ENCODE measurements around the gene ZNF212. TPM values are rescaled to one million over a fixed set of nuclear protein-coding genes. Genes with fewer than 3 reads are reported as not detected.
A peak's percentile ranks its signal among the peaks of the same experiment; 100 is the strongest.

The ZNF212 gene
- total RNA-seq, 2 experiments from 2014 or later = 10.5 to 13.4 TPM

- ChIA-PET CTCF (interaction anchor here (2.5 kb wide), 1 partner anchor 7 kb away, joined by 12 read pairs; the partner anchor contains the start of gene ZNF783), POLR2A (interaction anchor here (1.3 kb wide), 1 partner anchor 9 kb away, joined by 3 read pairs; no protein-coding TSS in a partner anchor)
- H3K27ac Mint-ChIP-seq = no peak overlapping the region
Measured at GRCh38 chr7:149254181-149254858, 14.9 kb downstream of the ZNF212 start.

DNA sequence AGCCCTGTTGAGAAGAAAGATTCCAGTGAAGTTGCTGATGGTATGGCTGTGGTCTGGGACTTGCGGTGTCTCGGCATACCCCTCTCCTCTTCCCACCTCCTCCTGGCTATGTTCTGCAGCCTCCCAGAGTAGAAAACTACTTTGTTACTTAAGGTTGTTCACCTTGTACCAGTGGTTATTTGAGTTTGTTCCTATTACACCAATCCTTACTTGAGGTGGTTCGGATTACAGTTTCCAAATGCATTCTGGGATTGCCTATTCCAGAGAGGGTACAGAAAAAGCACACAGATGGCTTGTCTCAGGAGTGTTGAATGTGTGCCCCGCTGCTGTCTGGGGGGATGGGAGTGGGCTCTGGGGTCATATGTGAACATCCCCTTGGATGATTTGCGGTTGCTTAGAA lies 15.7 kb downstream of the ZNF212 start:
- Mint-ChIP-seq H3K4me3 (no peak overlapping the region), H3K27me3 (no peaks in the 10 kb centered on the region), H3K27ac (no peak overlapping the region), H3K9me3 (no peaks in the 10 kb centered on the region), H3K4me1 (ENCODE audit: low read depth) (peaks cover 2% of the 10 kb centered on the region), H3K36me3 (ENCODE audit: low read depth) (peaks cover 17% of the 10 kb centered on the region)
- ChIA-PET POLR2A (no interaction called here), CTCF (no interaction called here)
- intact Hi-C loops (cut with micrococcal nuclease) = no loop called here
- TF ChIP-seq CTCF (IDR thresholded peaks at IDR 0.05) = no peak
- DNase-seq (no peak), ATAC-seq (no peak)

More at GRCh38 chr7:149254181-149254858, 14.9 kb downstream of the ZNF212 start:
- intact Hi-C loops (cut with micrococcal nuclease) = no loop called here
- Mint-ChIP-seq H3K4me3 (no peak overlapping the region), H3K27me3 (no peaks in the 10 kb centered on the region), H3K36me3 (ENCODE audit: low read depth) (peaks cover 18% of the 10 kb centered on the region), H3K9me3 (no peaks in the 10 kb centered on the region), H3K4me1 (ENCODE audit: low read depth) (peaks cover 5% of the 10 kb centered on the region)
- no peak for TF ChIP-seq CTCF (IDR thresholded peaks at IDR 0.05)
- no peak for ATAC-seq
- no peak for DNase-seq

- intact Hi-C loops (cut with micrococcal nuclease) = no loop called here
- Mint-ChIP-seq H3K9me3 (no peaks in the 10 kb centered on the region), H3K4me1 (ENCODE audit: low read depth) (peaks cover 9% of the 10 kb centered on the region), H3K4me3 (no peak overlapping the region), H3K27me3 (no peaks in the 10 kb centered on the region), H3K27ac (no peak overlapping the region), H3K36me3 (ENCODE audit: low read depth) (peaks cover 10% of the 10 kb centered on the region)
- ATAC-seq = no peak
- DNase-seq = no peak
- TF ChIP-seq CTCF (IDR thresholded peaks at IDR 0.05) = no peak
- POLR2A ChIA-PET = interaction anchor here (1.6 kb wide), 1 partner anchor 16 kb away, joined by 5 read pairs; the partner anchor contains the start of gene ZNF212
- CTCF ChIA-PET = no interaction called here
Measured at GRCh38 chr7:149256568-149256967, 17.1 kb downstream of the ZNF212 start.

DNA sequence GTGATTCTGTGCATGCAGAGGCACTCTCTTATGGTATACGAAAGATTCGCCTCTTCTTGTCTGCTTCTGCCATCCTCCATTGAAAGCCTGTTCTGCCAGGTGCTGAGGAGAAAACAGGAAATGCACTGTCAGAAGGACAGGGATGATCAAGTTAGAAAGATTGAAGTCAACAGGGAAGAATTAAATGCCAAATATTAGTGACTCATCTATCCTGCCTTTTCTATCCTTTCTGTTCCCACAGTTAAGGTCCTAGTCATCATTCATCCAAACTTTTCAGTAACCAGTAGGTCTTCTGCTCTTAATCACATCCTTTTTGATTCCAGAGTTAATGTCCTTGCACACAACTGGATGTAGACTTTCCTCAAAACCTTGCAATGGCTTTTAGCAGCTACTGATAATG lies 17.7 kb downstream of the ZNF212 start:
- ATAC-seq (no peak), DNase-seq (no peak)
- TF ChIP-seq CTCF (IDR thresholded peaks at IDR 0.05) = no peak
- ChIA-PET CTCF (no interaction called here), POLR2A (interaction anchor here (0.6 to 1.9 kb wide), 3 partner anchors 8 to 67 kb away, joined by 3 to 6 read pairs (median 5); partner anchors contain the start of gene ZNF212)
- Mint-ChIP-seq H3K27ac (peak overlapping the region; percentile 40), H3K4me3 (no peak overlapping the region), H3K27me3 (no peaks in the 10 kb centered on the region), H3K4me1 (ENCODE audit: low read depth) (peaks cover 11% of the 10 kb centered on the region), H3K9me3 (no peaks in the 10 kb centered on the region), H3K36me3 (ENCODE audit: low read depth) (peaks cover 8% of the 10 kb centered on the region)
- intact Hi-C loops (cut with micrococcal nuclease) = no loop called here

DNA sequence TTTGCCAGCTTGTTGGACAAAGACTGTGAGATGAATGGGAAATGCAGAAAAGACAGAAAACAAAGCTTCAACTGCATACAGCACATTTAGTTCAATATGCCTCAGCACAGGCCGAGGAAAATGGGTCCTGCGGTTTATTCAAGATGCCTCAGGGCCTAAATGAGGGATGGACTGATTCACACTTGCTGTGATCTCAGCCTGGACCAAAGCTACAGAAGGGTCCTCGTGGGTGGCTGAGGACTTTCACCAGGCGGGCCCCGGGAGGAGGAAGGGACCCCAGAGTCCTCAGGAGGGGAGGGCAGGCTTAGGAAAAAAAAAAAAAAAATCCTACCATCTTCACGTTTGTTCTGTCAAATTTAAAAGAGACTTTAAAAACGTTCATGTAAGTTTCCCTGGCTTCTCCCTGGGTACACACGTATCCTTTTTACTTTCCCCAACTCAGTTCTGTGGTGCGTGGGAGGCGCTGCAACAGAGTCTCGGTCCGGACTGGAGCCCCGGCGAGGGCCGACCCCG lies 21.9 kb downstream of the ZNF212 start:
- intact Hi-C loops (cut with micrococcal nuclease) = no loop called here
- H3K36me3 Mint-ChIP-seq (ENCODE audit: low read depth) = peaks cover 14% of the 10 kb centered on the region
- ChIA-PET POLR2A (interaction anchor here (0.6 to 1.7 kb wide), 11 partner anchors 12 to 198 kb away, joined by 3 to 11 read pairs (median 4); partner anchors contain the start of gene ZNF282), CTCF (interaction anchor here (0.5 to 1.9 kb wide), 17 partner anchors 8 to 371 kb away, joined by 3 to 34 read pairs (median 5); partner anchors contain the start of genes ZNF212, ZNF282, ZNF398 and ZNF425)
- ATAC-seq (peak; percentile 22), DNase-seq (peak; percentile 44)
- peaks cover 29% of the 10 kb centered on the region for H3K4me1 Mint-ChIP-seq (ENCODE audit: low read depth)
- H3K27ac Mint-ChIP-seq = peak overlapping the region; percentile 87
- TF ChIP-seq CTCF (IDR thresholded peaks at IDR 0.05) = no peak
- no peaks in the 10 kb centered on the region for H3K9me3 Mint-ChIP-seq
- peak overlapping the region; percentile 72 for H3K4me3 Mint-ChIP-seq
- no peaks in the 10 kb centered on the region for H3K27me3 Mint-ChIP-seq
